ENCODE data around the gene BLVRB.

The BLVRB gene

DNA sequence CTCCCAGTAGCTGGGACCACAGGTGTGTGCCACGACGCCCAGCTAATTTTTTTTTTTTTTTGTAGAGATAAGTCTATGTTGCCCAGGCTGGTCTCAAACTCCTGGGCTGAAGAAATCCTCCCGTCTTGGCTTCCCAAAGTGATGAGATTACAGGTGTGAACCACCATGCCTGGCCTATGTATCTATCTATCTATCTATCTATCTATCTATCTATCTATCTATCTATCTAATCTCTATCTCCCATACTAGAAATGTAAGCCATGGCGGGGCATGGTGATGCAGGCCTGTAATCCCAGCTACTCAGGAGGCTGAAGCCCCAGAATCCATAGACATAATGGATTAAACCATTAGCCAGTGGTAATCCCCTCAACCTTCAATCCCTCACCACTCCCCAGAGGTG, 14.9 kb downstream of the BLVRB start:
- Histone ChIP-seq H3K27me3 (ENCODE audit: insufficient read depth, low read length) (no peaks in the 10 kb centered on the region), H3K36me3 (ENCODE audit: insufficient read depth, low read length) (no peaks in the 10 kb centered on the region), H3K4me3 (ENCODE audit: low read depth, low read length) (no peak overlapping the region), H3K79me2 (ENCODE audit: control insufficient read depth, insufficient read depth, low read length, unreplicated experiment) (no peaks in the 10 kb centered on the region), H2AFZ (ENCODE audit: low read length, unreplicated experiment) (no peak overlapping the region), H3K4me1 (ENCODE audit: control insufficient read depth, insufficient read depth, low read length, unreplicated experiment) (peaks cover 6% of the 10 kb centered on the region), H3K27ac (ENCODE audit: low read depth, low read length) (no peak overlapping the region)

DNA sequence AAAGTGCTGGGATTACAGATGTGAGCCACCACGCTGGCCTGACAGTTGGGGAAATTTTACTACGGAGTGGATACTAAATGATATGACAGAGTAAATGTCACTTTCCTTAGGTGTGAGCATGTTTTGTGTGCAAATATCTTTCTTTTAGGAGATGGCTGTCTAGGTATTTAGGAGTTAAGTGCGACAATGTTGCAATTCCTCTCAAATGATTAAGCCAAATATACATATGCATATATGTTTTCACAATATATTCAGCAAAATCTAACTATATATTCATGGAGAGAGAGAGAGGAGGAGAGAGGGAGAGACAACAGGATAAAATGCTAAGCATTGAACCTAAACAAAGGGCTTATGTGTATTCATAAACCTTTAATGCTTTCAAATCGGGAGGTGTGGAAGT, 16.0 kb downstream of the BLVRB start:
- H3K27me3 ChIP-seq (ENCODE audit: insufficient read depth, low read length): no peaks in the 10 kb centered on the region
- no peak overlapping the region for H3K27ac ChIP-seq (ENCODE audit: low read depth, low read length)
- no peak overlapping the region for H2AFZ ChIP-seq (ENCODE audit: low read length, unreplicated experiment)
- no peaks in the 10 kb centered on the region for H3K79me2 ChIP-seq (ENCODE audit: control insufficient read depth, insufficient read depth, low read length, unreplicated experiment)
- peaks cover 10% of the 10 kb centered on the region for H3K4me1 ChIP-seq (ENCODE audit: control insufficient read depth, insufficient read depth, low read length, unreplicated experiment)
- no peak overlapping the region for H3K4me3 ChIP-seq (ENCODE audit: low read depth, low read length)
- no peaks in the 10 kb centered on the region for H3K36me3 ChIP-seq (ENCODE audit: insufficient read depth, low read length)

DNA sequence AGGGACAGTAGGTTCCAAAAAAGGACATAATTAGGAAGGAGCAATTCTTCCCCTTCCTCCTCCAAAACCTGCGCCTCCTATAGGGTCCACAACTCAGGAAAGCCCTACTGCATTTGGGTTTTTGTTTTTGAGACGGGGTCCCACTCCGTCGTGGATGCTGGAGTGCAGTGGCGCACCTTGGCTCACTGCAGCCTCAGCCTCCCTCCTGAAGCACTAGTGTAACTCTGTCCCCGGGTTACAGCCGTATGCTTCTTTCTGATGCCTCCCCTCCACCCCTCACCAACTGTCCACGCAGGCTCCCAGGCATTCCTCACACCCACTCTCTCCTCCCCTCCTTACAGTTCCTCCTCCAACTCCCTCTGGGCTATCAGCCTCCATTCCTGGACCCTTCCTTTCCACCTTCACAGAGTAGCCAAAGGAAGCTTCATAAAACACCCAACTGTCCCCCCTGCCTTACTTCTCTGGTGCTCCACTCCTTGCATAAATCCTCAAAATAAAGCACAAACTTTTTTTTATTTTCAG, 19.2 kb downstream of the BLVRB start:
- no peak overlapping the region for H3K4me3 ChIP-seq (ENCODE audit: low read depth, low read length)
- H3K4me1 ChIP-seq (ENCODE audit: control insufficient read depth, insufficient read depth, low read length, unreplicated experiment): peaks cover 16% of the 10 kb centered on the region
- 0 out of 2 replicates have a peak overlapping the region, but pooled peaks have one; percentile 39 for H3K27ac ChIP-seq (ENCODE audit: low read depth, low read length)
- H3K27me3 ChIP-seq (ENCODE audit: insufficient read depth, low read length): no peaks in the 10 kb centered on the region
- peaks cover 23% of the 10 kb centered on the region for H3K79me2 ChIP-seq (ENCODE audit: control insufficient read depth, insufficient read depth, low read length, unreplicated experiment)
- 0 out of 2 replicates have a peak, but pooled peaks cover 4% of the 10 kb centered on the region for H3K36me3 ChIP-seq (ENCODE audit: insufficient read depth, low read length)
- no peak overlapping the region for H2AFZ ChIP-seq (ENCODE audit: low read length, unreplicated experiment)

GRCh38 chr19:40445780-40446262, 19.7 kb downstream of the BLVRB start:
- 0 out of 2 replicates have a peak, but pooled peaks cover 4% of the 10 kb centered on the region for H3K36me3 ChIP-seq (ENCODE audit: insufficient read depth, low read length)
- peaks cover 16% of the 10 kb centered on the region for H3K4me1 ChIP-seq (ENCODE audit: control insufficient read depth, insufficient read depth, low read length, unreplicated experiment)
- H3K27ac ChIP-seq (ENCODE audit: low read depth, low read length): peak overlapping the region; percentile 39
- H3K4me3 ChIP-seq (ENCODE audit: low read depth, low read length): no peak overlapping the region
- H2AFZ ChIP-seq (ENCODE audit: low read length, unreplicated experiment): no peak overlapping the region
- H3K27me3 ChIP-seq (ENCODE audit: insufficient read depth, low read length): no peaks in the 10 kb centered on the region
- H3K79me2 ChIP-seq (ENCODE audit: control insufficient read depth, insufficient read depth, low read length, unreplicated experiment): peaks cover 28% of the 10 kb centered on the region

DNA sequence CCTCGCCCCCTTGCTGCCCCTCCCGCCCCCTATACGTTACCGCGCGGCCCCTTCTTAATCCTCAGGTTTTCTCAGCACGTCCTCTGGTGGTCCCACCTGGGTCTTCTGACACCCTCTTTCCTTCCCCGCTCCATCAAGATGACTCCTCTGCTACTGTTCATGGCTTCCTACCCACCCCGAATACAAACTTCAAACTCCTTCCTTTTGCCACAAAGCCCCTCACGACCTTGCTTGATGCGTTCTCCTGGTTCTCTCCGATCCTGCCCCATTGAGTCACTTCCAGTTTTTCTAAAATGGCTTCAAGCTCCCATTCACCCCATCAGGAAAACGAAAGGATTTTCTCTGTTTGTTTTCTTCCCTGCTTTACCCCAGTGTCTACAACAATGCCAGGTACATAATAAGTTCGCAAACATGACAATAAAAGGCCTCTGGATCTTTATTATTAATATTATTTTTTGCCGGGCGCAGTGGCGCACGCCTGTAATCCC, 20.7 kb downstream of the BLVRB start:
- peak overlapping the region; percentile 55 for H3K27ac ChIP-seq (ENCODE audit: low read depth, low read length)
- peaks cover 16% of the 10 kb centered on the region for H3K4me1 ChIP-seq (ENCODE audit: control insufficient read depth, insufficient read depth, low read length, unreplicated experiment)
- H3K4me3 ChIP-seq (ENCODE audit: low read depth, low read length): peak overlapping the region; percentile 90
- 0 out of 2 replicates have a peak, but pooled peaks cover 8% of the 10 kb centered on the region for H3K36me3 ChIP-seq (ENCODE audit: insufficient read depth, low read length)
- no peaks in the 10 kb centered on the region for H3K27me3 ChIP-seq (ENCODE audit: insufficient read depth, low read length)
- H2AFZ ChIP-seq (ENCODE audit: low read length, unreplicated experiment): peak overlapping the region; percentile 27
- H3K79me2 ChIP-seq (ENCODE audit: control insufficient read depth, insufficient read depth, low read length, unreplicated experiment): peaks cover 32% of the 10 kb centered on the region

DNA sequence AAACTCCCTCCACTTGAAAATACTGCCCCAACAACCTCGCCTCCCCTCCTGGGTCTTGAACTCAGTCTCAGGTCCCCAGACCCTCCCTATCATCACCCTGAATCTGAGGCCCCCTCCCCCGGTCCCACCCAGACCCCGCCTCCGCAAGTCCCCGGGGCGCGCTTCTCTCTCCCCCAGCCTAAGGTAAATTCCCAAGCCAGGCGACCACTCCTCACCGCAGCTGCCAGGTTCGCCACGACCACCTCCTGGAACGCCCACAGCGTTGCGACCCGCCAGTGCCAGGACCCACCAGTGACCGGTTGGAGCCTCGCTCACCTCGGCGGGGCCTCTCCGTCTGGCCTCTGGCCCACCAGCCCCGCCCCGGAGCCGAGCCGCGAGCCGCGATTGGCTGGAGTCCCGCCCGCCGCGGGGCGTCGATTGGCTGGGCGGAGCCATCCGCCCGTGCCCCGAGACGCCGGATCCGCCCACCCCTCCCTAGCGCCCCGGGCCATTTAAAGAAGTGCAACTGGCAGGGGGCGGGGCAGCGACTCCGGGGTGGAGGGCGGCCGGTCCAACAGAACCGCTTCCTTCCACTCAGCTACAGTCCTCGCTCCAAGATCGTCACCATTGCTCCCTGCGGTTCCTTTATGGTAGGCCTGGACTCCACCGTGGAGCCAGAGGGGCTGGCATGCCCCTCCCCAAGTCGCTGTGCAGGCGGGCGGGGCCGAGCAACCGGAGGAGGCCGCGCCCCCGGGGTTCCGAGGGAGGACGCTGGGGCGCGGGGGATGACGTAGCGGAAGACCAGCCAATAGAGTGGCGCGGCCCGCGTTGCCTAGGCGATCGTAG, 21.3 kb downstream of the BLVRB start, which contains the start of gene SERTAD3:
Gene SERTAD3 (minus strand): TSS at position 336 of the 825 bp plus-strand sequence. CDS start 2,255 bp downstream, outside the sequence.
- peaks cover 32% of the 10 kb centered on the region for H3K79me2 ChIP-seq (ENCODE audit: control insufficient read depth, insufficient read depth, low read length, unreplicated experiment)
- peaks cover 16% of the 10 kb centered on the region for H3K4me1 ChIP-seq (ENCODE audit: control insufficient read depth, insufficient read depth, low read length, unreplicated experiment)
- peak within 1 kb of the TSS; percentile 80 for H3K27ac ChIP-seq (ENCODE audit: low read depth, low read length)
- H3K27me3 ChIP-seq (ENCODE audit: insufficient read depth, low read length): no peaks in the 10 kb centered on the region
- 0 out of 2 replicates have a peak, but pooled peaks cover 8% of the 10 kb centered on the region for H3K36me3 ChIP-seq (ENCODE audit: insufficient read depth, low read length)
- peak within 1 kb of the TSS; percentile 99 for H2AFZ ChIP-seq (ENCODE audit: low read length, unreplicated experiment)
- H3K4me3 ChIP-seq (ENCODE audit: low read depth, low read length): peak within 1 kb of the TSS; percentile 90

DNA sequence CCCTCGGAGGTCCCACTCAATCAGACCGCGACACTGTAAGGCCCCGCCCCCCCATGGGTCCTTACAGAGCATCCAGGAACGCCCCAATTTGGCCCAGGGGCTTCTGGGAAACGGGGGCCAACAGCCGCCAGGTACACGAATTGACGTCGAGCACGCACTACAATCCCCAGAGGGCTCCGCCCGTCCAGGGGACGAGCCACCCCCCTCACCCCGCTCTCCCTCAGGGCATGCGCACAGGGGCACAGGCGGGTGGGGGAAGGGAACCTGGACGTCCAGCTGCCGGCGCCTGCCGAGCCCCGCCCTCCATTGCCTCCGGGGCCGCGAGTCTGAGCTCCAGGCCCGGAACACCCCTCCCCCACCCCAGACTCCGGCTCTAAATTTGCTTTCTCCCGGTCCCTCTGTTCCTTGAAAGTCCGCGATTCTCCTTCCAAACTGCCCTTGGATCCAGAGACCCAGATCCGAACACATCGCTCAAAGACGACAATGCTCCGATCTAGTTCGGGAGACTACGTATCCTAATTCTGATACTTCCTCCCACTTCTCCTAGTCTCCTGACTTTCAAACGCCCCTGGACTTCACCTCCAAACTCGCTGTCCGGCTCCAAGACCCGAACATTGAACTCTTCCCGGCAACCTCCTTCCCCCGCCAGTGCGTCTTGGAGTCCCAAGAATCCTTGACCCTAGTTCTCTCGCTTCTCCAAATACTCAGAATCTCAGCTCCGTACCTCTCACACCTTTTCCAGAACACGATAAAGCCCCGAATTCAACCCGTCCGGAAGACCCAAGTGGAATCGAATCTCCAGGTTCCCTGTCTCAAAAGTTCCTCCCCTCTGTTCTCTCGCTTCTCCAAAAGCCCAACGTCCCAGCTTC, 22.2 kb downstream of the BLVRB start:
- Histone ChIP-seq H3K79me2 (ENCODE audit: control insufficient read depth, insufficient read depth, low read length, unreplicated experiment) (peaks cover 32% of the 10 kb centered on the region), H3K36me3 (ENCODE audit: insufficient read depth, low read length) (0 out of 2 replicates have a peak, but pooled peaks cover 8% of the 10 kb centered on the region), H3K27ac (ENCODE audit: low read depth, low read length) (peak overlapping the region; percentile 80), H2AFZ (ENCODE audit: low read length, unreplicated experiment) (peak overlapping the region; percentile 7), H3K4me1 (ENCODE audit: control insufficient read depth, insufficient read depth, low read length, unreplicated experiment) (peaks cover 16% of the 10 kb centered on the region), H3K4me3 (ENCODE audit: low read depth, low read length) (peak overlapping the region; percentile 90), H3K27me3 (ENCODE audit: insufficient read depth, low read length) (no peaks in the 10 kb centered on the region)

GRCh38 chr19:40442328-40443130, 23.0 kb downstream of the BLVRB start:
- Histone ChIP-seq H3K4me1 (ENCODE audit: control insufficient read depth, insufficient read depth, low read length, unreplicated experiment) (peaks cover 16% of the 10 kb centered on the region), H3K79me2 (ENCODE audit: control insufficient read depth, insufficient read depth, low read length, unreplicated experiment) (peaks cover 32% of the 10 kb centered on the region), H3K4me3 (ENCODE audit: low read depth, low read length) (peak overlapping the region; percentile 90), H3K27ac (ENCODE audit: low read depth, low read length) (peak overlapping the region; percentile 75), H3K27me3 (ENCODE audit: insufficient read depth, low read length) (no peaks in the 10 kb centered on the region), H3K36me3 (ENCODE audit: insufficient read depth, low read length) (0 out of 2 replicates have a peak, but pooled peaks cover 8% of the 10 kb centered on the region), H2AFZ (ENCODE audit: low read length, unreplicated experiment) (peak overlapping the region; percentile 64)

DNA sequence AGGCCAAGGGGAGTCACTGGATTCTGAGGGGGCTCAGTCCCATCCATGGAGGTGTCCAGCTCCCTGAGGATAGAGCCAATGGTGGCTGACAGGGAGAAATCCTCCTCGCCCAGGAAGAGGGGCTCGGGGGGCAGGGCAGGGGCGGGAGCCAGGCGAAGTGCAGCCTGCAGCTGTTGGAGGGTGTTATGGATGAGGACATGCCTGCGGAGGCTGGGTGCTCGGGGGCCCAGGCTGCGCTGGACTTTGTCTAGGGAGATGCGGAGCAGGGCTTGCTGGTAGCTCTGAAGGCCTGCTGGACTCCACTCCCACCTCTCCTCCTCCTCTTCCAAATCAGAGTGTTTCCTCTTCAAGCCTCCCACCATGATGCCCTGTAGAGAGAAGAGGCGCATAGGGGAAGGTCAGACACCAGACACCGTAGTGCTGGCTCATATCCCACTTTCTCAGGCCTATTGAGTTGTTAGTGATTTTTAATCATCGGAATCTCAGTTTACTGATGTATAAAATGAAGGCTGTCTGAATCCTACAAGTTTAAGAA, 23.8 kb downstream of the BLVRB start:
- no peaks in the 10 kb centered on the region for H3K27me3 ChIP-seq (ENCODE audit: insufficient read depth, low read length)
- H3K36me3 ChIP-seq (ENCODE audit: insufficient read depth, low read length): 0 out of 2 replicates have a peak, but pooled peaks cover 8% of the 10 kb centered on the region
- H3K4me1 ChIP-seq (ENCODE audit: control insufficient read depth, insufficient read depth, low read length, unreplicated experiment): peaks cover 16% of the 10 kb centered on the region
- H3K27ac ChIP-seq (ENCODE audit: low read depth, low read length): peak overlapping the region; percentile 75; the same call in 1 of the 2 replicates
- H3K79me2 ChIP-seq (ENCODE audit: control insufficient read depth, insufficient read depth, low read length, unreplicated experiment): peaks cover 32% of the 10 kb centered on the region
- H2AFZ ChIP-seq (ENCODE audit: low read length, unreplicated experiment): no peak overlapping the region
- peak overlapping the region; percentile 90 for H3K4me3 ChIP-seq (ENCODE audit: low read depth, low read length)

Data from ACC112 (cell line).